ENCODE results near the gene PPIP5K1.

DNA sequence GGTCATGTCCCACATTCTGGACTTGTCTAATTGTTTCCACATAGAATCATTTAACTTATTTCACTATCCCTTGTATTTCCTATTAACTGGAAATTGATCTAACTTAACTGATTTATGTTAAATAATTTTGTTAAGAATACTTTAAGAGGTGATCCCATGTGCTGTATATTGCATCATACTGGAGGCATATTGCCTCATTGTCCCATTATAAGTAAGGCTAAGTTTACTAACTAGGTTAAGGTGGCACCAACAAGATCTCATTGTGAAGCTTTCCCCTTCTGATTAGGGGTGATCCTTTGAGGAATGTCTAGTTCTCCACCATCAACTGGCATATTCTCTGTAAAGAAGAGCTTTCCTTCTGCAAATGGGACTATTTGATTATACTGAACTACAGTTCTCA, 48.2 kb downstream of the PPIP5K1 start:
- TF ChIP-seq, protein P1, sequence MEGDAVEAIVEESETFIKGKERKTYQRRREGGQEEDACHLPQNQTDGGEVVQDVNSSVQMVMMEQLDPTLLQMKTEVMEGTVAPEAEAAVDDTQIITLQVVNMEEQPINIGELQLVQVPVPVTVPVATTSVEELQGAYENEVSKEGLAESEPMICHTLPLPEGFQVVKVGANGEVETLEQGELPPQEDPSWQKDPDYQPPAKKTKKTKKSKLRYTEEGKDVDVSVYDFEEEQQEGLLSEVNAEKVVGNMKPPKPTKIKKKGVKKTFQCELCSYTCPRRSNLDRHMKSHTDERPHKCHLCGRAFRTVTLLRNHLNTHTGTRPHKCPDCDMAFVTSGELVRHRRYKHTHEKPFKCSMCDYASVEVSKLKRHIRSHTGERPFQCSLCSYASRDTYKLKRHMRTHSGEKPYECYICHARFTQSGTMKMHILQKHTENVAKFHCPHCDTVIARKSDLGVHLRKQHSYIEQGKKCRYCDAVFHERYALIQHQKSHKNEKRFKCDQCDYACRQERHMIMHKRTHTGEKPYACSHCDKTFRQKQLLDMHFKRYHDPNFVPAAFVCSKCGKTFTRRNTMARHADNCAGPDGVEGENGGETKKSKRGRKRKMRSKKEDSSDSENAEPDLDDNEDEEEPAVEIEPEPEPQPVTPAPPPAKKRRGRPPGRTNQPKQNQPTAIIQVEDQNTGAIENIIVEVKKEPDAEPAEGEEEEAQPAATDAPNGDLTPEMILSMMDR (IDR thresholded peaks at IDR 0.05) = no peak
- TF ChIP-seq POLR2A (IDR thresholded peaks at IDR 0.05) (no peak), POLR2AphosphoS5 (IDR thresholded peaks at IDR 0.05) (no peak)

Data from prostate gland (tissue), 2 donors.